Measurements from ENCODE around the gene P2RX6. TPM values are rescaled to one million over a fixed set of nuclear protein-coding genes. Genes with fewer than 3 reads are reported as not detected.

P2RX6 gene
- polyA plus RNA-seq, 1 donor (not counting 4 experiments of a cell fraction or from before 2014, with no cell fraction given): 0.87 TPM

GRCh38 chr22:20988573-20989322 lies 26.2 kb upstream of the P2RX6 start:
- H3K9me3 ChIP-seq (ENCODE audit: control insufficient read depth, low read depth, low read length): no peaks in the 10 kb centered on the region
- no peaks in the 10 kb centered on the region for H3K27me3 ChIP-seq (ENCODE audit: control insufficient read depth, extremely low read depth, insufficient read depth, low read length)
- H4K20me1 ChIP-seq (ENCODE audit: control insufficient read depth, extremely low read depth, insufficient read depth, low read length): peaks cover 4% of the 10 kb centered on the region
- peaks cover 36 to 46% of the 10 kb centered on the region in 2 experiments for H3K36me3 ChIP-seq (ENCODE audit: control insufficient read depth in 2 of 2, extremely low read depth in 1 of 2, insufficient read depth in 2 of 2, low read length in 2 of 2)
- DNase-seq (ENCODE audit: low read depth, low spot score) (no peak), FAIRE-seq (no peak)
- H3K9ac ChIP-seq (ENCODE audit: control insufficient read depth, extremely low read depth, insufficient read depth, low read length): no peak overlapping the region
- no peak overlapping the region for H2AFZ ChIP-seq (ENCODE audit: control insufficient read depth, low read length)
- no peak overlapping the region for H3K4me2 ChIP-seq (ENCODE audit: control insufficient read depth, extremely low read depth, insufficient read depth, low read depth, low read length)
- no peak for TF ChIP-seq EZH2 (IDR thresholded peaks at IDR 0.05; ENCODE audit: low read length)
- TF ChIP-seq CTCF (optimal IDR thresholded peaks at IDR 0.05 in 1 of 3, IDR thresholded peaks at IDR 0.05 in 1 of 3, conservative IDR thresholded peaks at IDR 0.05 in 1 of 3; ENCODE audit: extremely low read depth in 1 of 3, insufficient read depth in 2 of 3, low read length in 3 of 3): no peak
- H3K27ac ChIP-seq (ENCODE audit: control insufficient read depth, insufficient read depth, low read length): no peak overlapping the region
- no peaks in the 10 kb centered on the region for H3K4me1 ChIP-seq (ENCODE audit: control insufficient read depth, extremely low read depth, insufficient read depth, low read length)
- peaks cover 8% of the 10 kb centered on the region for H3K79me2 ChIP-seq (ENCODE audit: control insufficient read depth, insufficient read depth, low read length)
- no peak overlapping the region for H3K4me3 ChIP-seq (ENCODE audit: control insufficient read depth in 2 of 3, extremely low read depth in 1 of 3, insufficient read depth in 2 of 3, low read depth in 1 of 3, low read length in 3 of 3)
- dilution Hi-C loops (cut with MboI; ENCODE audit: extremely low pct_ligation_motif_present, low sequenced_read_pairs): no loop called here
- H3K9me1 ChIP-seq (ENCODE audit: control insufficient read depth, extremely low read depth, insufficient read depth, low read length): no peaks in the 10 kb centered on the region

- TF ChIP-seq CTCF (optimal IDR thresholded peaks at IDR 0.05 in 1 of 3, IDR thresholded peaks at IDR 0.05 in 1 of 3, conservative IDR thresholded peaks at IDR 0.05 in 1 of 3; ENCODE audit: extremely low read depth in 1 of 3, insufficient read depth in 2 of 3, low read length in 3 of 3) (no peak), EZH2 (IDR thresholded peaks at IDR 0.05; ENCODE audit: low read length) (no peak)
- FAIRE-seq: no peak
Observed at GRCh38 chr22:20989323-20990138, 25.4 kb upstream of the P2RX6 start.

More at GRCh38 chr22:20989323-20990138, 25.4 kb upstream of the P2RX6 start:
- H3K36me3 ChIP-seq (ENCODE audit: control insufficient read depth in 2 of 2, extremely low read depth in 1 of 2, insufficient read depth in 2 of 2, low read length in 2 of 2): peaks cover 30 to 52% of the 10 kb centered on the region in 2 experiments
- H2AFZ ChIP-seq (ENCODE audit: control insufficient read depth, low read length): no peak overlapping the region
- H4K20me1 ChIP-seq (ENCODE audit: control insufficient read depth, extremely low read depth, insufficient read depth, low read length): peaks cover 4% of the 10 kb centered on the region
- dilution Hi-C loops (cut with MboI; ENCODE audit: extremely low pct_ligation_motif_present, low sequenced_read_pairs): no loop called here
- no peaks in the 10 kb centered on the region for H3K4me1 ChIP-seq (ENCODE audit: control insufficient read depth, extremely low read depth, insufficient read depth, low read length)
- no peak for DNase-seq (ENCODE audit: low read depth, low spot score)
- no peaks in the 10 kb centered on the region for H3K9me1 ChIP-seq (ENCODE audit: control insufficient read depth, extremely low read depth, insufficient read depth, low read length)
- no peak overlapping the region for H3K27ac ChIP-seq (ENCODE audit: control insufficient read depth, insufficient read depth, low read length)
- no peak overlapping the region for H3K4me3 ChIP-seq (ENCODE audit: control insufficient read depth in 2 of 3, extremely low read depth in 1 of 3, insufficient read depth in 2 of 3, low read depth in 1 of 3, low read length in 3 of 3)
- H3K4me2 ChIP-seq (ENCODE audit: control insufficient read depth, extremely low read depth, insufficient read depth, low read depth, low read length): no peak overlapping the region
- H3K9me3 ChIP-seq (ENCODE audit: control insufficient read depth, low read depth, low read length): no peaks in the 10 kb centered on the region
- peaks cover 3% of the 10 kb centered on the region for H3K79me2 ChIP-seq (ENCODE audit: control insufficient read depth, insufficient read depth, low read length)
- H3K27me3 ChIP-seq (ENCODE audit: control insufficient read depth, extremely low read depth, insufficient read depth, low read length): no peaks in the 10 kb centered on the region
- H3K9ac ChIP-seq (ENCODE audit: control insufficient read depth, extremely low read depth, insufficient read depth, low read length): no peak overlapping the region
